Stimulated activated CD4-positive, alpha-beta T cell treated with anti-CD3 and anti-CD28 coated beads, TNF-alpha, amount 100 ng/mL, for 4 hours (primary cell): ENCODE results near the gene ZNF311.
A peak's percentile ranks its signal among the peaks of the same experiment; 100 is the strongest.
"Not testable (repeated sequence)": the region's sequence is repeated elsewhere in the genome, so short reads cannot be mapped to it uniquely, and the experiment has no call there.

Experiments used
- DNase-seq, 3 experiments: peaks; one replicate each; pipeline ENCODE4 v3.0.0-alpha.2; 2020; ENCODE audit warnings: low read depth in 3 of 3

ZNF311 gene

GRCh38 chr6:28982476-28983266 is 22.4 kb downstream of the ZNF311 start:
- no peak for DNase-seq

DNA sequence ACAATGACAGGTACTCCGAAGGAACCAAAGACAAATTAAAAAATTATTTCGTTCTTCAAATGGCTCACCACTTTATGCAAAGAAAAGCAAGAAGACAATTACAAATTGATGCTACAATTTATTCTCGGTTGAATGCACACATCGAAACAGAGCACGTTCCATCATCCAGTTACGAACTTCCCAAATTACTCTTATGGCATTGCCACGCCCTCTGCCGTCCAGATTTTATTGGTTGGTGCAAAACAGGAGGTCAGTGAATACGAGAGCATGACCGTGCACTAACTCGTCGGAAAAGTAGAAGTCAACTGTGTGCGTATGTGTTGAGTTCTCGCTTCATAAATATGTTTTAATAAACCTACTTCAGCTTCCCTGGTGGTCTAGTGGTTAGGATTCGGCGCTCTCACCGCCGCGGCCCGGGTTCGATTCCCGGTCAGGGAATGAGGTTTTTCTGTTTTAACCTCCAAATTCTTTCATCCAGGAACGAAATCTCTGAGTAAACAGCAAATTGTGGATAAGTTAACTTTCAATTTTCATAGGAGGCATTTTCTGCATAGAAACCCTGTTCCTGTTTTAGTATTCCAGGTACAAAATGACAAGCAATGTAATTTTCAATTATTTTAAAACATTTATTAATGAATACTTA is 23.2 kb downstream of the ZNF311 start:
- peak; percentile 59 to 70 (median 60) for DNase-seq

- DNase-seq, result peak; percentile 58 to 69 (median 67)
These were observed 23.7 kb downstream of the ZNF311 start for GRCh38 chr6:28981431-28981832.

DNA sequence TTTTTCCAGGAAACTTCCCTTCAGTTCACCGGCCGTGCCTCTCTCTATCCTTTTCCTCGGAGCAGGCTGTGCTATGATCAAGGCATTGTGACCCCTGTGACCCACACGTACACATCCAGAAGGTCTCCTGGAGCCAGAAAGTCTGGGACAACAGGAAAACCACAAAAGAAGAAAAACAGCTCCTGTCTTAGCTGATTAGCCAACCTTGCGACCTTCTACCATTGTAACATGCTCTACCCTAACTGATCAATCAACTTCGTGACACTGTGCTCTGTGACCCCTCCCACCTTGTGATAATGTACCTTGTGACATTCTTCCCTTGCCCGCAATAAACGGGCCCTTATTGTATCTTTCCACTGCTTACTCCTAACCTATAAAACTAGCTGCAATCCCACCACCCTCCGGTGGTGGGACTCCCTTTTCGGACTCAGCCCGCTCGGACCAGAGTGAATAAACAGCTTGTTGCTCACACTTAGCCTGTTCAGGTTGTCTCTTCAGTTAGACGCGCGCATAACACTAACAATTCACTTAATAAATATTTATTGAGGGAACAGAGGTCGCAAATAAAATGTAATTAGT is 24.2 kb downstream of the ZNF311 start:
- no peak for DNase-seq

DNA sequence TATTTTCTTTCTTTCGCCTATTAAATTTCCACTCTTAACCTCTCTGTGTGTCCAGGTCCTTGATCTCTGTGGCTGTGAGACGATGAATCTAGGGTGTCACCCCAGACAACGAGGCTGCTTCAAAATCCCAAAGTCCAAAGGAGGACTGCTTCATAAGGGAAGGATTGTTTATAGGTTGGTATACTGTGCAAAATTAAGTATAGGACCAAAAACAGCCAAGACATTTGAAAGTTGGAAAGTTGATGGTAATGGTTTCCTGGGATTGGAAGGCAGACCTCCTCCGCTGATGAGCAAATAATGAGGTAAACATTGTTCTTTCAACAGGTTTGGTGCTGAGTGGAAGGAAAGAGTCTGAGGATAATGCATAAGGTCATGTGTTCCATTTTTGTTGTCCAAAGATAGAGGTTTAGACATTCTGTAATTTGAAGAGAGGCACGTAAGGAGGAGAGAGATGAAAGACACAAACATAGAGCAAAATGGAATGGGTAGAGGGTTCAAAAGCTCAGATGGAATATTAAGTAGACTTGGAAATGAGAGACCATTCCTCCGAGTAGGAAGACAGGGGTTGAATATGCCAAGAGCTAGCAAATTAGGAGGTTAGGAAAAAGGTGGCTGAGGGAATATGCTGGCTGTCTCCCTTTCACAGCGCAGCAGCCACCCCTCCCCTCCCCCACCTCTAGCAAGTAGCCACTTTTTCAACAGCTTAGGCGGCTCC is 24.8 kb downstream of the ZNF311 start:
- DNase-seq, result no peak

DNA sequence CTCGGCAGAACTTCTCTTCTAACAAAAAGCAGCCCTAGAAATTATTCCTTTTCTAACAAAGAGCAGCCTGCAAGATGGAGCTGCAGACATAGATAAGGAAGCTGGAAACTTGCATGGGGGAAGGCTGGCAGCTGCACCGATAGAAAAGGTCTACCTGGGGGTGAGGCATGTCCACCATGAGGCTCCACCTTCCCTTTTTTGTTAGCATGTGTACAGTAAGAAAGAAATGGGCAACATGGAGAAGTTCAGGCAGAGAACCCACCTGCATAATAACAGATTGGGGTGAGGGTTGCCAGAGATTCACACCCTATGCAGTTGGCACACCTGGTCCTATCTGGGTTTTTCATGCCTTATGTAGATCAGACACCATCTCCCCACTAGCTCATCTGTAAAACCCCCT is 25.4 kb downstream of the ZNF311 start:
- no peak for DNase-seq

DNA sequence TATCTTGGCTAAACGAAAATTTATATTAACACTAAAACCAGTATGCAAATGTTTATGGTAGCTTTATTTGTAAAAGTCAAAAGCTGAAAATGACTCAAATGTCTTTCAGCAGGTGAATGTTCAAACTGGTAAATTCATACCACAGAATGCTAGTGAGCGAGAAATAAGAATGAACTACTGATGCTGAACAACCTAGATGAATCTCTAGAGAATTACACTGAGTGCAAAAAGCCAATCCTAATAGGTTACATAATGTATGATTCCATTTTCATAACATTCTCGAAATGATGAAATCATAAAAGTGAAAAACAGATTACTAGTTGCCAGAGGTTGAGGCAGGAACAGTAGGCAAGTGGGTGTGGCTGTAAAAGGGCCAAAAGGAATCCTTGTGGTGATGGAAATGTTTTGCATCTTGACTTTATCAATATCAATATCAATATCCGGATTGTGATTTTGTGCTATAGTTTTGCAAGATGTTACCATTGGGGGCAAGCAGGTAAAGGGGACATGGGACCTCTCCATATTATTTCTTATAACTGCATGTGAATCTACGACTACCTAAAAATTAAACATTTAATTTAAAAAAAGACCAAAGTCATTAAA is 26.1 kb downstream of the ZNF311 start:
- no peak for DNase-seq

GRCh38 chr6:28978133-28978491 is 27.0 kb downstream of the ZNF311 start:
- no peak for DNase-seq

- DNase-seq, result no peak
These were observed 27.6 kb downstream of the ZNF311 start for GRCh38 chr6:28977341-28978132.

GRCh38 chr6:28976677-28977076 is 28.4 kb downstream of the ZNF311 start:
- DNase-seq, result no peak

- DNase-seq, result no peak
These were observed 30.6 kb downstream of the ZNF311 start for GRCh38 chr6:28974505-28974904.

- not testable (repeated sequence) for DNase-seq
These were observed 35.1 kb downstream of the ZNF311 start for GRCh38 chr6:28970056-28970455.

GRCh38 chr6:28969129-28969528 is 36.0 kb downstream of the ZNF311 start:
- DNase-seq, result no peak

GRCh38 chr6:28968476-28968875 is 36.6 kb downstream of the ZNF311 start:
- DNase-seq, result no peak

GRCh38 chr6:28965706-28966105 is 39.4 kb downstream of the ZNF311 start:
- no peak for DNase-seq

DNA sequence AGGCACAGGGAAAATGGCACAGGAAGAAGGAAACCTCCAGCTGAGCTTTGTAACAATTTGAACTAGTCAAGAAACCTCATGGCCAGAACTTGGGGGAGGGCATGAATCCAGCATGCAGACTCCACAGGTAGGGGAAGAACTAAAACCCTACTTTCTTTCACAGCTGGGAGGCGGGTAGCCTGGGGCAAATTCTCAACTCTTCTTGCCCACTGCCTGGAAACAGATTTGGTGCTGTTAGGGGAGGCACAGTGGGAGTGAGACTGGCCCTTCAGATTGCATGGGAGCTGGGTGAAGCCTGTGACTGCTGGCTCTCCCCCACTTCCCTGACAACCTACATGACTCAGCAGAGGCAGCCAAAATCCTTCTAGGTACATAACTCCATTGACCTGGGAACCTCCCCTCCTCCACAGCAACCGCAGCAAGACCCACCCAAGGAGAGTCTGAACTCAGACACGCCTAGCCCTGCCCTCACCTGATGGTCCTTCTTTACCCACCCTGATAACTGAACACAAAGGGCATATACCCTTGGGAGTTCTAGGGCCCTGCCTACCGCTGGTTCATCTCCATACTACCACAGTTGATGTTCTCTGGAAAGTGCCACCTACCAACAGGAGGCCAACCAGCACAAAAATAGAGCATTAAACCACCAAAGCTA is 44.1 kb downstream of the ZNF311 start:
- DNase-seq, result no peak

DNA sequence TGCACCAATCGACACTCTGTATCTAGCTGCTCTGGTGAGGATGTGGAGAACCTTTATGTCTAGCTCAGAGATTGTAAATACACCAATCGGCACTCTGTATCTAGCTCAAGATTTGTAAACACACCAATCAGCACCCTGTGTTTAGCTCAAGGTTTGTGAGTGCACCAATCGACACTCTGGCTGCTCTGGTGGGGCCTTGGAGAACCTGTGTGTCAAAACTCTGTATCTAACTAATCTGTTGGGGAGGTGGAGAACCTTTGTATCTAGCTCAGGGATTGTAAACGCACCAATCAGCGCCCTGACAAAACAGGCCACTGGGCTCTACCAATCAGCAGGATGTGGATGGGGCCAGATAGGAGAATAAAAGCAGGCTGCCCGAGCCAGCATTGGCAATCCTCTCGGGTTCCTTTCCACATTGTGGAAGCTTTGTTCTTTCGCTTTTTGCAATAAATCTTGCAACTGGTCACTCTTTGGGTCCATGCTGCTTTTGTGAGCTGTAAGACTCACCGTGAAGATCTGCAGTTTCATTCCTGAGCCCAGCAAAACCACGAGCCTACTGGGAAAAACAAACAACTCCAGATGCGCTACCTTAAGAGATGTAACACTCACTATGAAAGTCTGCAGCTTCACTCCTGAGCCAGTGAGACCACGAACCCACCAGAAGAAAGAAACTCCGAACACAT is 46.4 kb downstream of the ZNF311 start:
- not testable (repeated sequence) for DNase-seq

DNA sequence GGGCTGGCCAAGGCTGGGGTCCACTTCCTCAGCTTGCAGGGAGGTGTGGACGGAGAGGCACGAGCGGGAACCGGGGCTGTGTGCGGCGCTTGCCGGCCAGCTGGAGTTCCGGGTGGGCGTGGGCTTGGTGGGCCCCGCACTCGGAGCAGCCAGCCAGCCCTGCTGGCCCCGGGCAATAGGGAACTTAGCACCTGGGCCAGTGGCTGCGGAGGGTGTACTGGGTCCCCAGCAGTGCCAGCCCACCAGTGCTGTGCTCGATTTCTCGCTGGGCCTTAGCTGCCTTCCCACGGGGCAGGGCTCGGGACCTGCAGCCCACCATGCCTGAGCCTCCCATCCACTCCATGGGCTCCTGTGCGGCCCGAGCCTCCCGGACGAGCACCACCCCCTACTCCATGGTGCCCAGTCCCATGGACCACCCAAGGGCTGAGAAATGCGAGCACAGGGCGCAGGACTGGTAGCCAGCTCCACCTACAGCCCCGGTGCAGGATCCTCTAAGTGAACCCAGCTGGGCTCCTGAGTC is 47.3 kb downstream of the ZNF311 start:
- not testable (repeated sequence) for DNase-seq

DNA sequence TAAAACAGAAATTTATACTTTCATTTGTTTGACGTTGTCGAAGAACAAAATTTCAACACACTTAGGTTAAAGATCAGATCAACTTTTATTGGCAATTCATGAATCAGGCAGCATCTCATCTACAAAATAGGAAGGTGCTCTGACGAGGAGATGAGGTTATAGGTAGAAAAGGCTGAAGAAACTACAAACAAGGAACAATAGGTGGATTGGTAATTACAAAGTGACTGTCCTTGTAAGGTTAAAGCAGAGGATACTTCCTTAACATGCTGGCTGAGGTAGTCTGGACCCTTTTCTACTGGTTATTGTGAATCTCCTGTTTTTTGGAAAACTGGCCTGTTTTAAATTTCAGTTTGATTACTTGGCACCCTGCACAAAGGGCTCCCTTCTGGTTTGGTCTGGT is 48.8 kb downstream of the ZNF311 start:
- no peak for DNase-seq
